Measurements from ENCODE around the gene VPS72. TPM values are rescaled to one million over a fixed set of nuclear protein-coding genes. Genes with fewer than 3 reads are reported as not detected.

The VPS72 gene
- total RNA-seq, 1 experiment from 2014 or later, result 103 TPM

DNA sequence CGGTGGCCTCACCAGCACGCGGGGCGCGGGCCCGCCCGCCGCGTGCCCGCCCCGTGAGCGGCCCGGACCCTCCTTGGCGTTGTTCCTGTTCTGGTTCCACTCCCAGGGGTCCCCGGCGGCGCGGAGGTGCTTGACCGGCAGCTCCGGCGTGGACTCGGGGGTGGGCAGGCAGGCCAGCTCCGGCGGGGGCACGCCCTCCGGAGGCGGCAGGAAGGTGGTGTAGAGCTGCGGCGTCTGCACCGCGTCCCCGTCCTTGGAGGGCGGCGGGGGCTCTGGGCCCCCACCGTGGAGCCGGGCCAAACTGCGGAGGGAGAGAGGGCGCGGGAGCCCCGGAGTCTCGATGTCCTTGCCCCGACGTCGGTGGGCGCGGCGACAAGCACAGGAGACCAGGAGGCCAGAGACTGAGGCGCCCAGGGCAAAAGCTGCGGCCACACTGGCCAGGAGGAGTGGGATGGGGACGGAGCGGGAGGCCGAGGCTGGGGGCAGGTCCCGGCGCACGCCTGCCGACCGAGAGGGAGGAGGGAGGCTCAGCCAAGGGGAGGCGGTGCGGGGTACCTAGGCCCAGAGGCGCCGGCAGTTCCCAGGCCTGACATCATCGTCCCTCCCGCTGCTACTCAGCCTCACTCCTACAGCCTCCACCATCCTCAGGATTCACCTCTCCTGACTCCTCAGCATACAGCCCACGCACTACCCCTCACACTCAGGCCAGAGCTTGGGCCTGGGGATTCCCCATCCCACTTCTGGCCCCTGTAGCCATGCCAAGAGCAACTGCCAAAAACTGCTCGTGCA is 56.8 kb downstream of the VPS72 start:
- POLR2A ChIA-PET, result interaction anchor here (0.6 to 1.2 kb wide), 2 partner anchors 11 to 63 kb away, joined by 4 read pairs; no protein-coding TSS in a partner anchor
- Mint-ChIP-seq H3K27ac (no peak overlapping the region), H3K9me3 (no peaks in the 10 kb centered on the region; the same call in 1 of the 2 replicates), H3K36me3 (peaks cover 17% of the 10 kb centered on the region), H3K4me3 (peak overlapping the region; percentile 60), H3K4me1 (peaks cover 15% of the 10 kb centered on the region), H3K27me3 (ENCODE audit: low read depth) (peaks cover 43% of the 10 kb centered on the region)
- peak; percentile 76; the same call in 1 of the 2 replicates for TF ChIP-seq ZNF121 (CRISPR knock-in tag; IDR thresholded peaks at IDR 0.05)
- TF ChIP-seq FOXP1 (CRISPR knock-in tag; IDR thresholded peaks at IDR 0.05; ENCODE audit: borderline replicate concordance), result peak; percentile 10; the same call in 1 of the 2 replicates
- TF ChIP-seq, protein P1, sequence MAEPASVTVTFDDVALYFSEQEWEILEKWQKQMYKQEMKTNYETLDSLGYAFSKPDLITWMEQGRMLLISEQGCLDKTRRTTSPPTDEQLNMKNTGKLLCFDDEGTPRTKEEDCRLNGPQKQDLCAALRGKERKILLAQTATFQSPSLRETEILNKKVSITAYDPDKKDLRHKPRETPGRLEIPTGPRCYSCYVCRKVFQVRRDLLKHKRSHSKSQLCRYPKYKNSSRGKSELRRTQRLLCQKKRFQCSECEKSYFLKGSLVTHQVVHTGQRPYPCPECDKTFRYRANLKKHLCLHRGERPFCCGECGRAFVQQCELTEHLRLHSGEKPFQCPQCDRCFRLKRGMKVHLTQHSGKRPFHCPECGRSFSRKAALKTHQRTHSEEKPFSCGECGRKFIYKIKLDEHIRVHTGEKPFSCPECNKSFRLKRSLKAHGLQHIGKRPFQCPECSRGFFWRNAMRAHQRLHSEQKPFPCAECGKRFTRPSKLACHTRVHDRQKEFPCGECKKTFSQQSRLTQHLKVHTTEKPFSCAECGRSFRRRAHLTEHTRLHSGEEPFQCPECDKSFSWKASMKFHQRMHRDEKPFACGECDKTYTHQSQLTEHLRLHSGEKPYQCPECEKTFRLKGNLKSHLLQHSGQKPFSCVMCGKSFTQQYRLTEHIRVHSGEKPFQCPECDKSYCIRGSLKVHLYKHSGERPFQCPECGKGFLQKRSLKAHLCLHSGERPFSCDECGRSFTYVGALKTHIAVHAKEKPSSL (CRISPR knock-in tag; conservative IDR thresholded peaks at IDR 0.05), result no peak
- TF ChIP-seq ZNF219 (CRISPR knock-in tag; IDR thresholded peaks at IDR 0.05; ENCODE audit: borderline replicate concordance), result no peak
- 0 out of 2 replicates have a peak, but pooled peaks have one; percentile 25 for TF ChIP-seq FOXP4 (CRISPR knock-in tag; IDR thresholded peaks at IDR 0.05)
- 0 out of 2 replicates have a peak, but pooled peaks have one; percentile 24 for TF ChIP-seq MAX (CRISPR knock-in tag; IDR thresholded peaks at IDR 0.05)
- DNase-seq (ENCODE audit: low spot score) (peak; percentile 60), ATAC-seq (peak; percentile 16)
- CTCF ChIA-PET, result interaction anchor here (1.3 to 4.2 kb wide), 3 partner anchors 9 to 34 kb away, joined by 3 to 39 read pairs (median 30); no protein-coding TSS in a partner anchor

- Mint-ChIP-seq H3K4me1 (peaks cover 15% of the 10 kb centered on the region), H3K4me3 (peak overlapping the region; percentile 72), H3K27ac (no peak overlapping the region), H3K36me3 (peaks cover 16% of the 10 kb centered on the region), H3K27me3 (ENCODE audit: low read depth) (peaks cover 43% of the 10 kb centered on the region), H3K9me3 (no peaks in the 10 kb centered on the region; the same call in 1 of the 2 replicates)
- CTCF ChIA-PET, result interaction anchor here (1.1 to 4.2 kb wide), 6 partner anchors 11 to 119 kb away, joined by 4 to 50 read pairs (median 28); no protein-coding TSS in a partner anchor
- DNase-seq (ENCODE audit: low spot score), result peak; percentile 28
- ATAC-seq, result no peak
- POLR2A ChIA-PET, result no interaction called here
- TF ChIP-seq TP53 (CRISPR knock-in tag; IDR thresholded peaks at IDR 0.05), result no peak
- no peak for TF ChIP-seq ZNF671 (CRISPR knock-in tag; IDR thresholded peaks at IDR 0.05)
- no peak for TF ChIP-seq MXD4 (CRISPR knock-in tag; IDR thresholded peaks at IDR 0.05; ENCODE audit: borderline replicate concordance)
- no peak for TF ChIP-seq E2F1 (CRISPR knock-in tag; IDR thresholded peaks at IDR 0.05)
- TF ChIP-seq ETV6 (CRISPR knock-in tag; IDR thresholded peaks at IDR 0.05), result no peak
- no peak for TF ChIP-seq ESRRA (CRISPR knock-in tag; IDR thresholded peaks at IDR 0.05; ENCODE audit: borderline replicate concordance)
- no peak for TF ChIP-seq TEAD4 (CRISPR knock-in tag; IDR thresholded peaks at IDR 0.05)
- TF ChIP-seq MYBL2 (CRISPR knock-in tag; IDR thresholded peaks at IDR 0.05), result no peak
- no peak for TF ChIP-seq ZNF423 (CRISPR knock-in tag; IDR thresholded peaks at IDR 0.05)
- no peak for TF ChIP-seq KAT7 (CRISPR knock-in tag; IDR thresholded peaks at IDR 0.05; ENCODE audit: borderline replicate concordance)
Measured at GRCh38 chr1:151132335-151133017, 57.5 kb downstream of the VPS72 start.
